HL-60 (cell line): ENCODE data around the gene USP24.

Source experiments
- GABPA ChIP-seq: IDR thresholded peaks from 2 replicates; pipeline ENCODE4 v1.6.1; 2012; ENCODE audit warnings: low read depth
- POLR2AphosphoS5 ChIP-seq: IDR thresholded peaks from 2 replicates; pipeline ENCODE4 v1.6.1; 2012; ENCODE audit warnings: low read depth
- TF ChIP-seq, protein P1 (sequence below): IDR thresholded peaks from one replicate; pipeline ENCODE4 v1.5.1; 2011; ENCODE audit warnings: low read length, control low read depth, inconsistent platforms; ENCODE audit not compliant: insufficient read depth
- TF ChIP-seq, protein P2 (sequence below): IDR thresholded peaks from 2 replicates; pipeline ENCODE4 v1.6.1; 2012; ENCODE audit warnings: low read depth; ENCODE audit not compliant: insufficient replicate concordance

DNA sequence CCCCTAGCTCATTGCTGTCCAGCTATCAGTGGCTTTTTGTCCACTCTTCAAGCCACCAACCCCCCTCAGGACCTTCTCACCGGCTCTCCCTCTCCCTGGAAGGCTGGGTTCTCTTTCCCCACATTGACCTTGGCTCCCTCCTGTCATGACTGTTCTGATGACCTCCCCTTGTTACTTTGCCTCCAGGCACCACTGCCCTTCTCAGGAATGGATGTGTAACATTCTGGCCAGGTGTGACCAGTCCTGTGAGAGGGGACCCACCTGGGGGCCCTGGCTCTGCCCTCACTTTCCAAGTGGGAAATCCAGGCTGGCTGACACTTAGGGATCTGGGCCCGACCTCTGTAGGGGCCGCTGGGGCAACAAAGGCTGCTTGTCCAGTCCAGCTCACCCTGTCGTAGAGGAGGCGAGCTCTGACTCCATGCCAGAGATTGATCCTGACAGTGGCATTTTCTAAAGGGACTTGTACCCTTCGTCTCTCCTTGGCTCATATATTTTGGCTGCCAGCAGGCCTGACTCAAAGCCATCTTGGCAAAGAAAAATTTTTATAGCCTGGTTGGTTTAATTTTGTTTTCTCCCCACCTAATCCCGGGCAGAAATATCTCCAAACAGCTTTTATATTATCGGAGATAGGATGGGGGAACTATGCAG is 37.9 kb upstream of the USP24 start:
- TF ChIP-seq, protein P1, sequence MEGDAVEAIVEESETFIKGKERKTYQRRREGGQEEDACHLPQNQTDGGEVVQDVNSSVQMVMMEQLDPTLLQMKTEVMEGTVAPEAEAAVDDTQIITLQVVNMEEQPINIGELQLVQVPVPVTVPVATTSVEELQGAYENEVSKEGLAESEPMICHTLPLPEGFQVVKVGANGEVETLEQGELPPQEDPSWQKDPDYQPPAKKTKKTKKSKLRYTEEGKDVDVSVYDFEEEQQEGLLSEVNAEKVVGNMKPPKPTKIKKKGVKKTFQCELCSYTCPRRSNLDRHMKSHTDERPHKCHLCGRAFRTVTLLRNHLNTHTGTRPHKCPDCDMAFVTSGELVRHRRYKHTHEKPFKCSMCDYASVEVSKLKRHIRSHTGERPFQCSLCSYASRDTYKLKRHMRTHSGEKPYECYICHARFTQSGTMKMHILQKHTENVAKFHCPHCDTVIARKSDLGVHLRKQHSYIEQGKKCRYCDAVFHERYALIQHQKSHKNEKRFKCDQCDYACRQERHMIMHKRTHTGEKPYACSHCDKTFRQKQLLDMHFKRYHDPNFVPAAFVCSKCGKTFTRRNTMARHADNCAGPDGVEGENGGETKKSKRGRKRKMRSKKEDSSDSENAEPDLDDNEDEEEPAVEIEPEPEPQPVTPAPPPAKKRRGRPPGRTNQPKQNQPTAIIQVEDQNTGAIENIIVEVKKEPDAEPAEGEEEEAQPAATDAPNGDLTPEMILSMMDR = no peak
- TF ChIP-seq POLR2AphosphoS5 = no peak
- TF ChIP-seq, protein P2, sequence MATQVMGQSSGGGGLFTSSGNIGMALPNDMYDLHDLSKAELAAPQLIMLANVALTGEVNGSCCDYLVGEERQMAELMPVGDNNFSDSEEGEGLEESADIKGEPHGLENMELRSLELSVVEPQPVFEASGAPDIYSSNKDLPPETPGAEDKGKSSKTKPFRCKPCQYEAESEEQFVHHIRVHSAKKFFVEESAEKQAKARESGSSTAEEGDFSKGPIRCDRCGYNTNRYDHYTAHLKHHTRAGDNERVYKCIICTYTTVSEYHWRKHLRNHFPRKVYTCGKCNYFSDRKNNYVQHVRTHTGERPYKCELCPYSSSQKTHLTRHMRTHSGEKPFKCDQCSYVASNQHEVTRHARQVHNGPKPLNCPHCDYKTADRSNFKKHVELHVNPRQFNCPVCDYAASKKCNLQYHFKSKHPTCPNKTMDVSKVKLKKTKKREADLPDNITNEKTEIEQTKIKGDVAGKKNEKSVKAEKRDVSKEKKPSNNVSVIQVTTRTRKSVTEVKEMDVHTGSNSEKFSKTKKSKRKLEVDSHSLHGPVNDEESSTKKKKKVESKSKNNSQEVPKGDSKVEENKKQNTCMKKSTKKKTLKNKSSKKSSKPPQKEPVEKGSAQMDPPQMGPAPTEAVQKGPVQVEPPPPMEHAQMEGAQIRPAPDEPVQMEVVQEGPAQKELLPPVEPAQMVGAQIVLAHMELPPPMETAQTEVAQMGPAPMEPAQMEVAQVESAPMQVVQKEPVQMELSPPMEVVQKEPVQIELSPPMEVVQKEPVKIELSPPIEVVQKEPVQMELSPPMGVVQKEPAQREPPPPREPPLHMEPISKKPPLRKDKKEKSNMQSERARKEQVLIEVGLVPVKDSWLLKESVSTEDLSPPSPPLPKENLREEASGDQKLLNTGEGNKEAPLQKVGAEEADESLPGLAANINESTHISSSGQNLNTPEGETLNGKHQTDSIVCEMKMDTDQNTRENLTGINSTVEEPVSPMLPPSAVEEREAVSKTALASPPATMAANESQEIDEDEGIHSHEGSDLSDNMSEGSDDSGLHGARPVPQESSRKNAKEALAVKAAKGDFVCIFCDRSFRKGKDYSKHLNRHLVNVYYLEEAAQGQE = no peak
- no peak for TF ChIP-seq GABPA
